GM18526 (cell line): ENCODE results near the gene SSBP3.

Source experiments
- POLR2A ChIP-seq: IDR thresholded peaks from 3 replicates; pipeline ENCODE4 v1.6.1; 2011; ENCODE audit not compliant: insufficient read length; ENCODE audit errors: extremely low read depth

SSBP3 gene

GRCh38 chr1:54352755-54353154 is 53.4 kb downstream of the SSBP3 start:
- TF ChIP-seq POLR2A = no peak

GRCh38 chr1:54350360-54350759 is 55.8 kb downstream of the SSBP3 start:
- TF ChIP-seq POLR2A = no peak

- no peak for TF ChIP-seq POLR2A
Measured at GRCh38 chr1:54348700-54349021, 57.5 kb downstream of the SSBP3 start.

- no peak for TF ChIP-seq POLR2A
Measured at GRCh38 chr1:54347955-54348699, 58.1 kb downstream of the SSBP3 start.

- TF ChIP-seq POLR2A = no peak
Measured at GRCh38 chr1:54347261-54347954, 58.8 kb downstream of the SSBP3 start.

GRCh38 chr1:54345116-54345515 is 61.1 kb downstream of the SSBP3 start:
- no peak for TF ChIP-seq POLR2A

GRCh38 chr1:54342742-54343687 is 63.2 kb downstream of the SSBP3 start:
- TF ChIP-seq POLR2A = no peak

- TF ChIP-seq POLR2A = no peak
Measured at GRCh38 chr1:54342288-54342687, 63.9 kb downstream of the SSBP3 start.

GRCh38 chr1:54341763-54342162 is 64.4 kb downstream of the SSBP3 start:
- TF ChIP-seq POLR2A = no peak

GRCh38 chr1:54340878-54341277 is 65.3 kb downstream of the SSBP3 start:
- no peak for TF ChIP-seq POLR2A

DNA sequence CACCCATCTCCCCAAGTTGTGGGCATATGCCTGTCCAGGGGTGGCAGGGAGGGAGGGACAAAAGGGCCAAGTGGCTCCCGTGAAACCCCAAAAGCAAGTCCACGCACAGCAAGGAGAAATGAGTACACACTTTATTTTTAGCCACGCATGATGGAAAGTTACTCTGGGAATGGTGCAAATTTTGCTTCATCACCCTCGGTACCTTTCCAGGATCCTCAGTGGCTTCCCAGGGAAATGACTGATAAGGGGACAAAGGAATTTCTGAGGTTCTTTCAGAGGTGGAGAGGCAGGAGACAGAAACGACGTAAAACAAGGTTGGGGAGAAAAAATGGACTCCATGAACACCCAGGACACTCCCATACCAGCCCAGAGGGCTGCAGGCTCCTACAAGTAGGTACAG is 65.8 kb downstream of the SSBP3 start:
- no peak for TF ChIP-seq POLR2A

DNA sequence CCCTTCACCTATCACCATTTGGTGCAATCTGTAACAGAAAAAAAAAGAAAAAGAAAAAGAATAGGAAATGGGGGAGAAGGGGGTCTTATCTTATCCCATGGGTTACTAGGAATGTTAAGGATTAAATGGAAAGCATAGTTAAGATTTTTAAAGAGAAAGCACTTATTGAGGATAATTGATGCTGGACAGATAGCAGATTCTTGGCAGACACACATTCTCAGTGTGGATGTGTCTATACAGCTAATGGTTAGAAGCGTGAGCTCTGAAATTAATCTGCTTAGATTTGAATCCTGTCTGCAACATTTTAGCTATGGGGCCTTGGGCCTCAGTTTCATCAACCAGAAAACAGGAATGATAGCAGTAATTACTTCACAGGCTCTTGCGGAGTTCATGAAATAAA is 67.1 kb downstream of the SSBP3 start:
- no peak for TF ChIP-seq POLR2A

GRCh38 chr1:54338464-54338863 is 67.7 kb downstream of the SSBP3 start:
- TF ChIP-seq POLR2A = no peak

DNA sequence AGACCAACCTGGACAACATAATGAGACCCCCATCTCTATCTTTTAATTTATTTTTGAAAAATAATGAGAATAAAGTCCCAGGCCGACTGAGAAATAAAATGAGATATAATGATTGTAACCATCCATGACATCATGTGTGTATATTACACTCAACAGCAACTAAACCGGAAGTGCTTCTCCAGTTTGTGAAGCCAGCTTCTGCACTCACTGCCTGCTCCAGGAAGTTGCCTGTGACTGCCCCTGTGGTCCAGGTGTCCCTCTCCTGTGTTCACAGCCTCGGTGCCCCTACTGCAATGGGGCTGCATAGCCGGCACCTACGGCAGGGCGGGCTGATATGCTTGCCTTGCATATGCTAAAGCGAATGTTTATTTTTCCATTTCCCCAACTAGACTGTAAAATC is 68.3 kb downstream of the SSBP3 start:
- TF ChIP-seq POLR2A = no peak

DNA sequence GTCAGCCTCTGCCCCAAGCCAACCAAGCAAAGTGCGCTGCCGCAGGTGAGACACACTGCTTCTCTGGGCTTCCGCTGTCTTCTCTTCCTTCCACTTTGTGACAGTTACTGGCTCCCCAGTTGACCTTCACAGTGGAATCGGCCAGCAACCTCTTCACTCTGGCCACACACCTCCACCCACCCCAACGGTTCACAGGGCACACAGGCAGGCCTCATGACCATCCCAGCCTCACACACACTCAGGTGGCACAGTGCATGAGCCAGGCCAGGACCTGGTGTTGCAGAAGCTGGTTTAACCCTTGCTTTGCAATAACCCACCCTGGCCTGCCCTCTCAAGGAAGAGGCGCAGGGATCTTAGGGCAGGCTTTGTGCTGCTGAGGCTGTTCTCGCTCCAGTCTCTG is 69.2 kb downstream of the SSBP3 start:
- TF ChIP-seq POLR2A = no peak

GRCh38 chr1:54336116-54336515 is 70.1 kb downstream of the SSBP3 start:
- no peak for TF ChIP-seq POLR2A

- no peak for TF ChIP-seq POLR2A
Measured at GRCh38 chr1:54335755-54336108, 70.5 kb downstream of the SSBP3 start.
